Common myeloid progenitor, CD34-positive (primary cell): ENCODE results near the gene GNG12.

Experiments
- CTCF ChIA-PET: fragments of 350-600 bp; sonication (Branson Sonifier 250); formaldehyde crosslinking; loops from one replicate; lab custom pipeline; 2021; ENCODE audit warnings: antibody characterized with exemption; lab: Charles Lee
- POLR2A ChIA-PET: fragments of 350-600 bp; sonication (Branson Sonifier 250); formaldehyde crosslinking; loops from one replicate; lab custom pipeline; 2021; ENCODE audit warnings: antibody characterized with exemption; lab: Charles Lee
- DNase-seq, 3 donors: peaks; one replicate each; pipeline versions ENCODE4 v3.0.0 to v3.0.0-alpha.2; 2013
- H3K27ac ChIP-seq, 2 experiments: 1 replicate in 1 of 2; 2 replicates in 1 of 2; pipeline ENCODE4 v1.7.0; 2013; ENCODE audit warnings: inconsistent platforms in 2 of 2, low read length in 2 of 2, mild to moderate bottlenecking in 2 of 2, low read depth in 1 of 2, moderate library complexity in 1 of 2; ENCODE audit not compliant: severe bottlenecking in 2 of 2, insufficient read depth in 1 of 2, poor library complexity in 1 of 2
- H3K27me3 ChIP-seq, 5 experiments: replicated peaks in 2 of 5; 1 replicate in 3 of 5; 2 replicates in 2 of 5; pipeline versions ENCODE4 v1.6.1 to v1.7.0; 2013; ENCODE audit warnings: low read length in 4 of 5, mild to moderate bottlenecking in 2 of 5, moderate library complexity in 2 of 5, inconsistent platforms in 1 of 5; ENCODE audit not compliant: insufficient read depth in 5 of 5, control insufficient read depth in 4 of 5
- H3K36me3 ChIP-seq, 4 experiments: 1 replicate in 2 of 4; 2 replicates in 2 of 4; pipeline versions ENCODE4 v1.6.1 to v1.7.0; 2013; ENCODE audit warnings: low read length in 3 of 4, control low read depth in 1 of 4, mild to moderate bottlenecking in 1 of 4; ENCODE audit not compliant: control insufficient read depth in 4 of 4, insufficient read depth in 4 of 4
- H3K4me1 ChIP-seq, 4 experiments: 1 replicate in 3 of 4; 2 replicates in 1 of 4; pipeline versions ENCODE4 v1.6.1 to v1.7.1; 2013; ENCODE audit warnings: low read length in 3 of 4, mild to moderate bottlenecking in 3 of 4, control low read depth in 1 of 4, inconsistent platforms in 1 of 4, moderate library complexity in 1 of 4; ENCODE audit not compliant: control insufficient read depth in 4 of 4, insufficient read depth in 4 of 4; ENCODE audit errors: control extremely low read depth in 1 of 4
- H3K4me3 ChIP-seq, 7 experiments: 1 replicate in 4 of 7; 2 replicates in 3 of 7; pipeline versions ENCODE4 v1.5.1 to v1.7.0; 2013; ENCODE audit warnings: mild to moderate bottlenecking in 7 of 7, low read length in 6 of 7, moderate library complexity in 6 of 7, inconsistent platforms in 2 of 7, low read depth in 2 of 7, control low read depth in 1 of 7; ENCODE audit not compliant: insufficient read depth in 4 of 7, control insufficient read depth in 1 of 7; ENCODE audit errors: extremely low read depth in 1 of 7
- H3K9me3 ChIP-seq, 5 experiments: 1 replicate in 4 of 5; 2 replicates in 1 of 5; pipeline versions ENCODE4 v1.6.1 to v1.7.1; 2013; ENCODE audit warnings: low read length in 4 of 5, mild to moderate bottlenecking in 2 of 5, inconsistent platforms in 1 of 5, low read depth in 1 of 5, moderate library complexity in 1 of 5; ENCODE audit not compliant: control insufficient read depth in 4 of 5, insufficient read depth in 2 of 5; ENCODE audit errors: control extremely low read depth in 1 of 5
- WGBS: methylation state at CpG from one replicate; pipeline ENCODE4 v1.1.5; 2013; ENCODE audit not compliant: insufficient coverage; 5-methylcytosine and 5-hydroxymethylcytosine counted together

GNG12 gene

DNA sequence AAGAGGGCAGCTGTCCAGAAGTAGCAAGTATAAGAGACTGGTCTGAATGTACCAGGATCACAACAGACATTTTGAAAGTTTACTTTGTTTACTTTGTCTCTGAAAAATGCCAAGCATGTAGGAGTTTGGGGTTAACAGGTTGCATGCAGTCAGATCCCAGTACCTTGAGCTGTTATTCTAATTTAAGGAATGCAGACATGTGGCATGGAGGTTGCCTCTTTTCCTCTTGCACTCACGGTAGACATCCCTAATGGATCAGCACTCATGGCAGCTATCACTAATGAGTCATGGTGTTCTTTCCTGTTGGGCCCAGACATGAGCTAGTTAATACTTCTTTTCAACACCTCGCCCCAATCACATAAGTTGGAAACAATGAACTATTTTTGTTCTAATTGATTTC is 81.0 kb downstream of the GNG12 start:
- CTCF ChIA-PET, result interaction anchor here (0.8 to 13.2 kb wide), 5 partner anchors 8 to 215 kb away, joined by 3 to 291 read pairs (median 16); no protein-coding TSS in a partner anchor
- H3K4me1 ChIP-seq, result peaks cover 12 to 47% (median 39%) of the 10 kb centered on the region in 4 experiments

DNA sequence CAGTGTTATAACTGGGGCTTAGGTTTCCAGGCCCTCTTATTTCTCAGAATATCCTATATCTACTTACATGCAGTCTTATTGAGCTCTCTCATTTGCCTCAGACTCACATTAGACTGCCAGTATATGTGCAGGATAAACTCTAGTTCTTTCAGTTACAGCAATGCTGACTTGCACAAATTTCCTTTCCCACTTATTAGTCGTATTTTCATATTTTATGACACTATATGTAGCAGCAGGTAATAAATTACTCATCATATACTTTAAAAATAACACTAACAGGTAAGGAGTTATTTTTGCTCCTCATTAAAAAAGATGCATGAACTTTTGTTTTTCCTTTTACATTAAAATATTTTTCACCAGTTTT is 82.6 kb downstream of the GNG12 start:
- no CpG with 5 or more reads among the region's 1 CpG for WGBS
- no peak overlapping the region for H3K27ac ChIP-seq

More for the DNA sequence above, 81.0 kb downstream of the GNG12 start:
- Histone ChIP-seq H3K4me3 (no peak overlapping the region), H3K36me3 (no peaks in the 10 kb centered on the region), H3K27me3 (no peaks in the 10 kb centered on the region), H3K27ac (no peak overlapping the region), H3K9me3 (no peaks in the 10 kb centered on the region)
- DNase-seq, result no peak
- POLR2A ChIA-PET, result no interaction called here
- WGBS, result 100% methylated on average over 1 of the region's 2 CpGs

DNA sequence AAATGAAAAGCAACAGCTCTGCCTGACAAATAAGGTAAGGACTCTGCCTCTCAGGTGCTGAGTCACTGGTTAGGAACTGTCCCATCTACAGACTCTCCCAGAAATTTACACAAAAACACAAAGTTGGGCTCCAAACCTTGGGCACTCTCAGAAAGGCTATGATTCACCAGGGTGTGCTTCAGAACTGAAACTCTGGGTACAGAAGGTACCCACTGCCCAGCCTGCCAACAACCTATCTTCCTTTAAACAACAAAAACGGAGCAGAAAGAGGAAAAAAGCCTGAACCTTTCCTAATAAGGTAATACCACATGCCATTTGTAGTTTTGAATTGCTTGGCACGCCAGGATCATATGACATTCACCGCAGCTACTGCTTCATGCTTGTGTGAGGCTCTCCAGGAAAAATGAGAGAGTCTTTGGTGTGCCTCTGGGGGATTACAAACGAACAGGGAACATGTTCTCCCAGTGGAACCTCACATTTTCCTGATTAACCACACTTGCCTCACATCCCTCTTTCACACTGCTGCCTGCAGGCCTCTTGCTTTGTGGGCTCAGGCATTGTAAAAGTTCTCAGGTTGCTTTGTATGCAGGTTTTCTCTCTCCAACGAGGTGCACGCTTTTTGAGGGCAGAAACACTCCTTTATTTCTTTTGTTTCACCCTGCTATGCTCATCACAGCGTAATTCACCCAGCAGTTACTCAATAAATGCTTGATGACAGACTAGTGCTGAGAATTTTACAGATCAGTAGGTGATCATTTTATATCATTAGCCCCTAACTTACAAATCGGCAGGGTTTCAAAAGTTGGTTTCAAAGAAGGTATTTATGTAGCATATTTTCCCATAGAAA is 83.2 kb downstream of the GNG12 start:
- peak overlapping the region in 1 of 2 experiments; percentile 25 for H3K27ac ChIP-seq
- H3K4me3 ChIP-seq, result no peak overlapping the region
- peaks cover 12 to 59% (median 40%) of the 10 kb centered on the region in 4 experiments for H3K4me1 ChIP-seq
- CTCF ChIA-PET, result interaction anchor here (0.9 to 13.2 kb wide), 3 partner anchors 9 to 212 kb away, joined by 3 to 291 read pairs (median 4); no protein-coding TSS in a partner anchor
- H3K27me3 ChIP-seq, result no peaks in the 10 kb centered on the region
- WGBS, result 46% methylated on average over 7 of the region's 8 CpGs
- no peaks in the 10 kb centered on the region for H3K9me3 ChIP-seq
- DNase-seq, result peak in 2 of 3 donors; percentile 64 to 75
- POLR2A ChIA-PET, result no interaction called here
- no peaks in the 10 kb centered on the region for H3K36me3 ChIP-seq

More for the DNA sequence above, 82.6 kb downstream of the GNG12 start:
- Histone ChIP-seq H3K4me3 (no peak overlapping the region), H3K27me3 (no peaks in the 10 kb centered on the region), H3K36me3 (no peaks in the 10 kb centered on the region), H3K9me3 (no peaks in the 10 kb centered on the region), H3K4me1 (peaks cover 12 to 57% (median 39%) of the 10 kb centered on the region in 4 experiments)
- POLR2A ChIA-PET, result no interaction called here
- CTCF ChIA-PET, result interaction anchor here (0.6 to 13.2 kb wide), 3 partner anchors 9 to 213 kb away, joined by 4 to 291 read pairs (median 4); no protein-coding TSS in a partner anchor
- no peak for DNase-seq

DNA sequence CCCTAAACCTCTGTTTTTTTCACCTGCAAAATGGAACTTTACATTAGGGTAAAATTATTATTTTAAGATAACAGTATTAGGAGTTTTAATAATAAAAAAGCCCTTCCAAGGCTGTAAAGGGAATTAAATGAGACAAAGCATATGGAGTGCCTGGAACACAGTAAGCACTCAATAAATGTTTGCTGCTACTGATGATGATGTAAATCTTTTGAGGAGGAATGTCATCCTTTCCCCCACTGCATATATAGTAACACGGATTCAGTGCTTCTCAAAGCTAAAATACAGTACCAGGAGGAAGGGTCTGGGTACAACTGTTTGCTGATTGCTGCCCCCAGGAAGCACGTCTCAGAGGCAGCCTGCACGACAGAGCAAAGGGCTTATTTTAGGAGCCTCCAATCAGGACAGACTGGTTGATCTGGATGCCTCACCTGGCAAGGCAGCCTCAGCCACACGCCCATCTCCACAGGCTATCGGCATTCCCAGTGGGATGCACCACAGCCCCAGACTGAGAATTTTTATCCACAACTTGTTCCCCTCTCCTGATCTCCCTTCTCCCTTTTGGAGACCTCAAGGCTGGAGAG is 83.9 kb downstream of the GNG12 start:
- Histone ChIP-seq H3K27me3 (no peaks in the 10 kb centered on the region), H3K4me1 (peaks cover 10 to 52% (median 33%) of the 10 kb centered on the region in 4 experiments), H3K36me3 (no peaks in the 10 kb centered on the region), H3K27ac (peak overlapping the region in 1 of 2 experiments; percentile 25), H3K4me3 (no peak overlapping the region), H3K9me3 (no peaks in the 10 kb centered on the region)
- no peak for DNase-seq
- 83% methylated on average over 5 of the region's 5 CpGs for WGBS
- CTCF ChIA-PET, result interaction anchor here (0.9 to 13.2 kb wide), 3 partner anchors 8 to 212 kb away, joined by 3 to 291 read pairs (median 4); no protein-coding TSS in a partner anchor
- POLR2A ChIA-PET, result no interaction called here

DNA sequence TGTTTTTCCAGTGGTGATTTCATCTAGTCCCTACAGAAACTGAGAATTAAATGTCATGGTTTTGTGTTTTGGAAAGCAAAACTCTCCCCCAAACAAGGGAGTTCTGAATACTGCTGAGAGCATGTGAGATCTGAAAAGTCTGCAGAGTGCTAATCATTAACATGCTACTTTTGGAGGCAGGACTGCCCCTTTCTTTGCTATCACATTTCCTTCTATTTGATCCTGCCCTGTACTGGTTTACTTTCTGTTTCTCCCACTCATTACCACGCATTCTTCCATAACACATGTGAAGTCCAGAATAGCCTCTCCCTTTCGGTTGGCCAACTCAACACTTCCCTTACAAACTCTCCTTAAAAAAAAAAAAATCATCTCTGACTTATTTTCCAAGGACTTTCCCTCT is 84.6 kb downstream of the GNG12 start:
- Histone ChIP-seq H3K36me3 (no peaks in the 10 kb centered on the region), H3K9me3 (no peaks in the 10 kb centered on the region), H3K27me3 (no peaks in the 10 kb centered on the region), H3K27ac (no peak overlapping the region), H3K4me3 (peak overlapping the region in 3 of 7 experiments; percentile 30 to 48 (median 33)), H3K4me1 (peaks cover 10 to 47% (median 28%) of the 10 kb centered on the region in 4 experiments)
- no CpG with 5 or more reads among the region's 2 CpGs for whole genome bisulfite sequencing
- POLR2A ChIA-PET, result no interaction called here
- DNase-seq, result no peak
- CTCF ChIA-PET, result no interaction called here

DNA sequence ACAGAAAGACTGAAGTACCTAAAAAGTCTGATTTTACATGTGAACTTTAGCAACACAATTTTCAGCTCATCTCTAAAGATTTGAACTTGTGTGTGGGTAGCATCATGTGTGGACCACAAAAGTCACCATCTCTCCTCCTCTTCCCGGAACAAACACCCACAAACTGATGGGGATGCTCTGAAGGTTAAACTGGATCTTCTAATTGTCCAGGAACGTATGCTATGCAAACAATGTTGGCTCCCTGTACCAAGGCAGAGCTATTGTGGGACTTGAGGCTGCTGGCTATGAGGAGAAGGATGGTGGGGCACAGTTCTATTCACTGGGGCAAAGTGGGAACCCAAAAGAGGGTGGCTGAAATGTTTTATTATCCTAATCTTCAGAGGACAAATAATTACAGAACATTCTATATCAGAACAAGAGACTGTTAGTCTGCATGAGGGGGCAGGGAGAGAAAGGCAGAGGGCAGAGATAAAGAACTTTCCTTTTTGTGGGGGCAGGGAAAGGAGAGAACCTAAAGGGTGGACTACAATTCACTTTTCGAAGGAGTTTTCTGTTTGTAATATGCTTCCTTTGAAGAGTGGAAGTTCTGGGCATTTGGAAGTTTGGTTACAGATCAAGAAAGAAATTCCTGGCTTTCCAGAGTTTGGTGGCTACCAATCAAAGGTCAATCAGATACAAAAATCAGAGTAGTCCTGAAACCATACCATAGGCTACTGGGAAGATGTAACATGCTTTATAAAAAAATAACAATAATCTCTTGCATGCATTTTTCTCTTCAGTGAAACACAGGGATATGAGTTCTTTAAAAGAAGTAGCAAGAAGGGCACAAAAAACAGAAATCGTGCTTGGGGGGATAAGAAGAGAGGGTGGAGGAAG is 85.4 kb downstream of the GNG12 start:
- Histone ChIP-seq H3K27ac (no peak overlapping the region), H3K36me3 (no peaks in the 10 kb centered on the region), H3K4me3 (peak overlapping the region in 3 of 7 experiments; percentile 30 to 48 (median 33)), H3K9me3 (no peaks in the 10 kb centered on the region), H3K27me3 (no peaks in the 10 kb centered on the region), H3K4me1 (peaks cover 14 to 51% (median 28%) of the 10 kb centered on the region in 4 experiments)
- ChIA-PET CTCF (interaction anchor here (0.6 to 2.8 kb wide), 4 partner anchors 11 to 212 kb away, joined by 4 to 11 read pairs (median 8); no protein-coding TSS in a partner anchor), POLR2A (interaction anchor here (0.6 kb wide), 1 partner anchor 324 kb away, joined by 4 read pairs; no protein-coding TSS in a partner anchor)
- WGBS, result 100% methylated on average over 1 of the region's 4 CpGs
- no peak for DNase-seq
